Neutrophil (primary cell): ENCODE results near the gene DGKG.

Experiments used
- H3K27ac ChIP-seq: fragments of 200-600 bp; sonication (generic); 2 replicates; pipeline ENCODE4 v1.5.1; 2016; ENCODE audit warnings: mild to moderate bottlenecking, moderate library complexity
- H3K27me3 ChIP-seq: fragments of 200-600 bp; sonication (generic); 2 replicates; pipeline ENCODE4 v1.6.0; 2016; ENCODE audit warnings: mild to moderate bottlenecking
- H3K36me3 ChIP-seq: fragments of 200-600 bp; sonication (generic); 2 replicates; pipeline ENCODE4 v1.5.1; 2017
- H3K4me1 ChIP-seq, 2 experiments: fragments of 200-600 bp in 1 of 2; sonication (generic) in 1 of 2; 1 replicate in 1 of 2; 2 replicates in 1 of 2; pipeline versions ENCODE4 v1.5.1 to v1.6.1; 2013 to 2016; ENCODE audit warnings: low read depth in 1 of 2, low read length in 1 of 2, mild to moderate bottlenecking in 1 of 2, moderate library complexity in 1 of 2; ENCODE audit not compliant: control insufficient read depth in 1 of 2, insufficient read depth in 1 of 2
- H3K4me3 ChIP-seq, 2 experiments: fragments of 200-600 bp in 1 of 2; sonication (generic) in 1 of 2; 1 replicate in 1 of 2; 2 replicates in 1 of 2; pipeline ENCODE4 v1.5.1; 2013 to 2016; ENCODE audit warnings: low read depth in 1 of 2, low read length in 1 of 2, mild to moderate bottlenecking in 1 of 2, moderate library complexity in 1 of 2
- H3K9me3 ChIP-seq: fragments of 200-600 bp; sonication (generic); 2 replicates; pipeline ENCODE4 v1.5.1; 2016
- CTCF ChIP-seq: fragments of 200-600 bp; sonication (generic); IDR thresholded peaks from 2 replicates; pipeline ENCODE4 v1.5.1; 2016; ENCODE audit warnings: antibody characterized with exemption

Gene DGKG

GRCh38 chr3:186184021-186184420 lies 178.0 kb downstream of the DGKG start:
- H3K27me3 ChIP-seq, result no peaks in the 10 kb centered on the region
- no peak for TF ChIP-seq CTCF
- no peak overlapping the region for H3K4me3 ChIP-seq
- peak overlapping the region; percentile 90 for H3K27ac ChIP-seq
- no peaks in the 10 kb centered on the region for H3K9me3 ChIP-seq
- peaks cover 34 to 38% of the 10 kb centered on the region in 2 experiments for H3K4me1 ChIP-seq
- H3K36me3 ChIP-seq, result peaks cover 53% of the 10 kb centered on the region

GRCh38 chr3:186182850-186183249 lies 179.2 kb downstream of the DGKG start:
- Histone ChIP-seq H3K27me3 (no peaks in the 10 kb centered on the region), H3K4me1 (peaks cover 34 to 38% of the 10 kb centered on the region in 2 experiments), H3K36me3 (peaks cover 58% of the 10 kb centered on the region), H3K4me3 (no peak overlapping the region), H3K9me3 (no peaks in the 10 kb centered on the region), H3K27ac (peak overlapping the region; percentile 23)
- TF ChIP-seq CTCF, result no peak

GRCh38 chr3:186181901-186182300 lies 180.1 kb downstream of the DGKG start:
- H3K36me3 ChIP-seq, result peaks cover 58% of the 10 kb centered on the region
- no peak for TF ChIP-seq CTCF
- H3K27ac ChIP-seq, result no peak overlapping the region
- no peaks in the 10 kb centered on the region for H3K27me3 ChIP-seq
- peaks cover 34 to 38% of the 10 kb centered on the region in 2 experiments for H3K4me1 ChIP-seq
- H3K9me3 ChIP-seq, result no peaks in the 10 kb centered on the region
- H3K4me3 ChIP-seq, result no peak overlapping the region

GRCh38 chr3:186180891-186181481 lies 181.0 kb downstream of the DGKG start:
- no peak for TF ChIP-seq CTCF
- H3K4me1 ChIP-seq, result peaks cover 31 to 33% of the 10 kb centered on the region in 2 experiments

GRCh38 chr3:186180151-186180550 lies 181.9 kb downstream of the DGKG start:
- Histone ChIP-seq H3K4me3 (no peak overlapping the region), H3K4me1 (peaks cover 23 to 24% of the 10 kb centered on the region in 2 experiments), H3K27ac (no peak overlapping the region), H3K9me3 (no peaks in the 10 kb centered on the region), H3K27me3 (no peaks in the 10 kb centered on the region), H3K36me3 (peaks cover 71% of the 10 kb centered on the region)
- TF ChIP-seq CTCF, result no peak

More at GRCh38 chr3:186180891-186181481, 181.0 kb downstream of the DGKG start:
- Histone ChIP-seq H3K9me3 (no peaks in the 10 kb centered on the region), H3K27ac (no peak overlapping the region), H3K36me3 (peaks cover 62% of the 10 kb centered on the region), H3K27me3 (no peaks in the 10 kb centered on the region), H3K4me3 (no peak overlapping the region)
